GM21529 (cell line): Measurements from ENCODE around the gene GPR157.
A peak's percentile ranks its signal among the peaks of the same experiment; 100 is the strongest.

ENCODE experiments used
- ATAC-seq: cut with Tn5 transposase; IDR thresholded peaks from one replicate; pipeline ENCODE4 v1.9.1; 2021; ENCODE audit not compliant: unreplicated experiment

The GPR157 gene

DNA sequence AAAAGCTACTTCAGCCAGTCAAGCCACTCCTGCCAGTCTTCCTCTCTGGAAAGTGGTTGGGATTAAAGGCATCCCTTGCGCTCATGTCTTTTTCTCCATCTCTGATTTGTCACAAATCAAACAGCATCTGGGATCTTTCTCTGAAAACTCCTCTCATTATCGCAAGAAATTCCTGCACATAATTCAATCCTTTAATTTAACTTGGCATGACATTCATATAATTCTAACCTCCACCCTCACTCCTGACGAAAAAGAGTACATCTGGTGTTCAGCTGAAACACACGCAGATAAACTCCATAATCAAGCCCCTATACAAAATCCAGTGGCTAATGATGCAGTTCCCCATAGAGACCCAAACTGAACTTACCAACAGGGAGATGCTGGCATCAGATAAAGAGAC is 40.1 kb downstream of the GPR157 start:
- no peak for ATAC-seq

DNA sequence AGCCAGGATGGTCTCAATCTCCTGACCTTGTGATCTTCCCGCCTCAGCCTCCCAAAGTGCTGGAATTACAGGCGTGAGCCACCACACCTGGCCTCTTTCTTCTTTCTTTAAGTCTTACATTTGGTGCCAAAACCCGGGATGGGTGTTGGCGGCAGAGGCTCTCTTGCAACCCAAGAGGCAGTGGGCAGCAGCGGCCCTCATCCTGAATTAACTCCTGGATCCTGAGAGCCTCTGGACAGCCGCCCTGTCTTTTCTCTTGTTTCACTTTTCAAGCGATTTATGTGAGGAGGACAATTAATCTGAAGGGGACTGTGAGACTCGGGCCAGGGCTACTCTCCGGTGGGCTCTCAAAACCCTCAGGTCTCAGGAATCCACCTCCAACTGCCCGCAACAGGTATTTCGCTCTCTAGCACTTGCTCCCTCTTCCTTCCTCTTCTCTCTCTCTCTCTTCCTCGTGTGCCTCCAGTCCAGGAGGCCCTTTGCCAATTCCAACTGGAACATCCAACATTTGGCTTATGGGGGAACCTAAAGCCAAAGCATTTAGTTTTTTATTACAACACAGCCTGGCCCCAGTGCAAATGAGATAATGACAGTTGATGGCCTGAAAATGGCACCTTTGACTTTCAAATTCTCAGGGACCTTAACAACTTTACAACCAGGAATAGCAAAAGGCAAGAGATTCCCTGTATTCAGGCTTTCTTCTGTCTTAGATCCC is 41.3 kb downstream of the GPR157 start:
- ATAC-seq: no peak

- ATAC-seq: no peak
These were observed 42.1 kb downstream of the GPR157 start for GRCh38 chr1:9086796-9087195.

DNA sequence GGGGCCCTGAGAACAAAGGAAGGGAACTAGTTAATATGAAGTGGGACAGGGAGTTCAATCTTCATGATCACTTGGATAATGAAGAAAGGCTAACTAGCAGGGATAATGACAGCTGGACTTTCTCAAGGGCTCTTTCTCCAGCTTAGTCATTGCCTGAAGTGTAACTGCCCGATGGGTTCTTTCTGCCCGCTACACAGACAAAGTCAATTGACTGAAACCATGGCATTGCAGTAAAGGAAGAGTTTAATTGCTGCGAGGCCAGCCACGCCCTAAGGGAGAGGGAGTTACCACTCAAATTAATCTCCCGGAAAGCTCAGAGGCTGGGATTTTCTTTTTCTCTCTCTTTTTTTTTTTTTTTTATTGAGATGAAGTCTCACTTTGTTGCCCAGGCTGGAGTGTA is 42.9 kb downstream of the GPR157 start:
- no peak for ATAC-seq

DNA sequence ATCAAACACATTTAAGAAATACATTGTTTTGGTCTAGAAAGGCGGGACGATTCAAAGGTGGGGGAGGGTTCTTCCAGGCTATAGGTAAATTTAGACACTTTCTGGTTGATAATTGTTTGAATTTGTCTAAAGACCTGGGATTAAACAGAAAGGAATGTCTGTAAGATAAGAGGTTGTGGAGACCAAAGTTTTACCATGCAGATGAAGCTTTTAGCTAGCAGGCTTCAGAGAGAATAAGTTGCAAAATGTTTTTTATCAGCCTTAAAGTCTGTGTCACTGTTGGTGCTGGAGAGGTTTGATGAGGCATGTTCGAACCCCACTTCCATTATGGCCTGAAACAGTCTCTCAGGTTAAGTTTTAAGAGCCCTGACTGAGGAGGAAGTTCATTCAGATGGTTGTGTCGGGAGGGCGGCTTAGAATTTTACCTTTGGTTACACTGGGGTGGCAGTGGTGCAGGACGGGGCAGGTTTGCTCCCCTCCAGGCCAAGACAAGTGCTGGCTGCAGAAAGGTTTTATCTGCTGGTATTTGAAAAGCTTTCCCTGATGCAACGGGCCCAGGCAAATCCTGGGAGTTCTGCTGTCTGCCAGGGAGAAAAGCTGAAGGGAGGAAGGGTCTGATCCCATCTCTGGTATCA is 43.5 kb downstream of the GPR157 start:
- ATAC-seq: no peak

DNA sequence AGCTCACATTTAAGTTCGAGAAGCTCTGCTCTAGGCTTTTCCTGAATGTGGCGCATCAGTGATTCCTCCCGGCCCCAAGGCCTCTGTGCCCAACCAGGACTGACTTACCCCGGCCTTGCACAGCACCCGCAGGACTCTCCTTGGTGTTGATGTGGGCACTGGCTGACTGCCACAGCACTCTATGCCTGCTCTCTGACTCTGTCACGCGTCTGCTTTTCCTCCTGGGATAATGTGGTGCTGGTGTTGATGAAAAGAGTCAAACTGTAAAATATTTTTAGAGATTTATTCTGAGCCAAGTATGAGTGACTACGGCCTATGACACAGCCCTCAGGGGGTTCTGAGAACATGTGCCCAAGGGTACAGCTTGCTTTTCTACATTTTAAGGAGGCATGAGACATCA is 44.0 kb downstream of the GPR157 start:
- no peak for ATAC-seq

- no peak for ATAC-seq
These were observed 47.4 kb downstream of the GPR157 start for GRCh38 chr1:9081473-9081872.

DNA sequence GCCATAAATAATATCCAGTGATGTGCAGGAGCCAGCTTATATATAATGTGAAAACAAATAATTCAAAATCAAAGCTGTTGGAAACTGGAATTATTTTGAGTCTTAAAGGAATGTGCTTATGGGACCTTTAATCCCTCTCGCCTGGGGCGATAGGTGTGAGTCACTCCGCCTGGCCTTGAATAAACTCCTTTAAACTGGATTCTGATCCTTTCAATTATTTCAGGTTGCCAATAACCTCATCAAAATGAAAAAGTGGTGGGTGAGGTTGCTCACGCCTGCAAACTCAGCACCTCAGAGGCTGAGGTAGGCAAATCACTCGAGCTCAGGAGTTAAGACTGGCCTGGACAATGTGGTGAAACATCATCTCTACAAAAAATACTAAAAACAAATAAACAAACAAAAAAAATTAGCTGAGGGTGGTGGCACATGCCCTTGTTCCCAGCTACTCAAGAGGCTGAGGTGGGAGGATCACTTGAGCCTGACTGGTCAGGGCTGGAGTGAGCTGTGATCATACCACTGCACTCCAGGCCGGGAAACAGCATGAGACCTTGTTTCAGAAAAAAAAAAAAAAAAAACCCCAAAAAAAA is 48.1 kb downstream of the GPR157 start:
- ATAC-seq: no peak

GRCh38 chr1:9079988-9080704 is 48.8 kb downstream of the GPR157 start:
- peak; percentile 47 for ATAC-seq

DNA sequence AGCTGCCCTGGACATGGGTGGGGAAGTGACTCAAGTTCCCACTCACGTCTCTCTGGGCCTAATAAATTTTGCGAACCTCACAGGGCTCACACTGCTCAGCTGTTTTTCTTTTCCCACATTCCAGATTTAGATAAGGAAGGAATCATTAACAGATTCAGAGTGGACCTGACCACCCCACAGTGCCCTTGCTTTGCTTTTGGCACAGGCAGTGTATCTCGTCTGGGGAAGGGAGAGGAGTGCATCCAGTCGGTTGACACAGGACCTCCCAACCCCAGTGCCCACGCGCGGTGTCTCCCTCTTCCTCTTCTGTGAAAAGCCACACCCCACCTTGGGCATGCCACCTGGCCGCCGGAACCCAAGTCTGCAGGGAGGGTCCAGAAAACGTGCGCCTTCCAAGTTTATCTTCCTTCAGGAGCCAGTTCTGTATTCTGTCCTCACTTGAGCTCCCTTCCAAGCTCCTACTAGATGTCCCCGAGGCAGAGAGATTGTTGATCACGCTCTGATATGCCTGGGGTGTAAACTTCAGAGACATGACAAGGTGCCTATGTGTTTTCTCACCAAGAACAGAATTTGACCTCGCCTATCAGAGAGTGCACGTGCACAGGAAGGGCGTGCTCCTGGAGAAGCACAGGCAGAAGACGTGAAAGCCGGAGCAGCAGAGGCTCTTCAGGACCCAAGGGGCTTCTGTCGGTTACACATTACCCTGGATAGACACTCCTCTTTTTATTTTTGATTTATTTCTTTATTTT is 50.0 kb downstream of the GPR157 start:
- ATAC-seq: no peak

DNA sequence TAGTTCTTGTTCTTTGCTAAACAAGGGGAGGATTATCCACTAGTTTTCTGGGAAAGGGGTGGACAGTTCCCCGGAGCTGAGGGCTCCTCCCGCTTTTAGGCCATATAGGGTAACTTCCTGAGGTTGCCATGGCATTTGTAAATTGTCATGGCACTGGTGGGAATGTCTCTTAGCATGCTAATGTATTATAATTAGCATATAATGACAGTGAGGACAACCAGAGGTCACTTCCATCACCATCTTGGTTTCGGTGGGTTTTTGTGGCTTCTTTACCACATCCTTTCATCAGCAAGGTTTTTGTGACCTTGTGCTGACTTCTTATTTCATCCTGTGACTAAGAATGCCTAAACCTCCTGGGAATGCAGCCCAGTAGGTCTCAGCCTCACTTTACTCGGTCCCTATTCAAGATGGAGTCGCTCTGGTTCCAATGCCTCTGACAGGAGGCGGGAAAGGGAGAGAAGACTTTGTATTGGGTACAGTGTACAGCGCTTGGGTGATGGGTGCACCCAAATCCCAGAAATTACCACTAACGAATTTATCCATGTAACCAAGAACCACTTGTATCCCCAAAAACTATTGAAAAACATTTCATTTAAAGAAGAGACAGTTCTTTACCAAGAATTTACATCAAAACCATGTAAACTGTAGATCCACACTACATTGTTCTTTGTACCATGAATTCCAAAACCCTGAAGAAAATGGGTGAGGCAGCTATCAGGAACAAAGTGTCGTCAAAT is 50.7 kb downstream of the GPR157 start:
- peak; percentile 38 for ATAC-seq

DNA sequence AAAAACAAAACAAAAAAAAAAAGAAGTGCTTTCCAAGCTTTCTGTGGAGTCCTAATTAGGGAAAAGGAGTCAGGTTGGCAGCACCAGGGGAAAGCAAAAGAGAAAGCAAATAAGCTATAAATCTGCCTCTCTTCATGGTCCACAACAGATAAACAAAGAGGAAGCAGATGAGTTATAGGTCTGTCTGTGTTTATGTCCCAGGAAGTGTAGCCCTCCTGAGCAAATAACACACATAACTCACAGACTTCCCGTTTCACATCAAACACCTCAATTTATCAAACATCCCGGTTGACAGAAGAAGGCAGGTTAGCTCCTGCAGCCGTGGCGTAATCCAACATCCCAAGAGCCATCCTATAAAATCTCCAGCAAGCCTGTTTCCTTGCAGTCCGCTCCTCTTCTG is 53.9 kb downstream of the GPR157 start:
- no peak for ATAC-seq

GRCh38 chr1:9073143-9073542 is 55.8 kb downstream of the GPR157 start:
- ATAC-seq: no peak

GRCh38 chr1:9071554-9072235 is 57.2 kb downstream of the GPR157 start:
- no peak for ATAC-seq

- no peak for ATAC-seq
These were observed 58.4 kb downstream of the GPR157 start for GRCh38 chr1:9070486-9070885.

DNA sequence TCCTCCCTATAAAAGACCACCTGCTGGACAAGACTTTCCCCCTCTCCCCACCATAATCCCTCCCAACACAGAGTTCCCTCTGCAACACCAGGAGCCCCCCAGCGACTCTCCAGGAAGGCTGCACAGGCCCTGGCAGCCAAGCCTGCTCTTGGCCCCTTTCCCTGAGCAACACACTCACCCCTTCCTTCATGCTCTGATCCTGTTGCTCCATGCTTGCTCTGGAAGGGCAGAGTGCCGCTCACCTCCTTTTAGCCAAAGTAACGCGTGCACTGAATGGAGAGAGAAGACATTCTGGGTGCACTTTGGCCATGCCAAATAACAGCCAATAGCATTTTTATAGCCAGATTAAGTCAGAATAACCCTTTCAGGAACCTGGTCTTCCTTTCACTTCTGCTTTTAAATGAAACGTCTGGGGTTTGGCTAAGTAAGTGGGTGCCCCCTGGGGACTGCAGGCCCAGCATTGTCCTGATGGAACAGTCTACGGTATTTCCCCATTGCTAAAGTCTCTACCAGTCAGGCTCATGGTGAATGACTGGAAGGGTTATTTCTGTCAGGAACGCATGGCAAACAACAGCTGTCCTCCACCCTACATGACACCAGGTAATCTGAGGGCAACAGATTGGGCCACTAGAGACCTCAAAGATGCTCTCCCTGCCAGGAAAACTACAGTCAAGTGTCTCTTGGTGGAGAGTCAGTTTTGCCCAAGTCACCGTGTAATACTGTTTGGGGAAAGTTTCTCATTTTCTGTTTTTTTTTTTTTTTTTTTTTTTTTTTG is 59.4 kb downstream of the GPR157 start, which contains the start of gene SLC2A5:
Gene SLC2A5, minus strand, starts transcription at position 310 of the 775 bp plus-strand sequence. Its CDS starts 99 bp downstream, at position 211.
- ATAC-seq: peak; percentile 85

GRCh38 chr1:9068981-9069325 is 59.9 kb downstream of the GPR157 start:
- no peak for ATAC-seq

- no peak for ATAC-seq
These were observed 61.7 kb downstream of the GPR157 start for GRCh38 chr1:9066945-9067807.
